GM18909 (cell line): ENCODE data around the gene MIOS.
"Not testable (repeated sequence)": the region's sequence is repeated elsewhere in the genome, so short reads cannot be mapped to it uniquely, and the experiment has no call there.

ENCODE experiments used
- ATAC-seq: cut with Tn5 transposase; IDR thresholded peaks from one replicate; pipeline ENCODE4 v1.9.1; 2021; ENCODE audit warnings: mild to moderate bottlenecking; ENCODE audit not compliant: unreplicated experiment, poor library complexity

The MIOS gene

GRCh38 chr7:7640221-7641128 is 73.8 kb downstream of the MIOS start, which contains the start of gene UMAD1:
Gene UMAD1, plus strand, starts transcription at chr7:7640752. Its CDS starts 32,620 bp downstream, at chr7:7673372.
- ATAC-seq = peak; percentile 99

- ATAC-seq = peak; percentile 19
Observed at GRCh38 chr7:7641129-7641663, 74.5 kb downstream of the MIOS start.

- no peak for ATAC-seq
Observed at GRCh38 chr7:7642081-7642480, 75.4 kb downstream of the MIOS start.

- no peak for ATAC-seq
Observed at GRCh38 chr7:7647495-7648036, 80.9 kb downstream of the MIOS start.

- no peak for ATAC-seq
Observed at GRCh38 chr7:7650682-7651206, 84.1 kb downstream of the MIOS start.

- no peak for ATAC-seq
Observed at GRCh38 chr7:7651479-7651878, 84.8 kb downstream of the MIOS start.

- no peak for ATAC-seq
Observed at GRCh38 chr7:7652798-7653540, 86.3 kb downstream of the MIOS start.

GRCh38 chr7:7653593-7654187 is 87.0 kb downstream of the MIOS start:
- no peak for ATAC-seq

GRCh38 chr7:7654964-7655715 is 88.5 kb downstream of the MIOS start:
- no peak for ATAC-seq

GRCh38 chr7:7656459-7656858 is 89.8 kb downstream of the MIOS start:
- ATAC-seq = not testable (repeated sequence)
